Stimulated activated CD8-positive, alpha-beta memory T cell treated with anti-CD3 and anti-CD28 coated beads, Interleukin-12 subunit alpha, Interleukin-12 subunit beta, amount 100 ng/mL, for 24 hours (primary cell): ENCODE results near the gene HMCN1.

Experiments
- DNase-seq: peaks from one replicate; pipeline ENCODE4 v3.0.0-alpha.2; 2020; ENCODE audit errors: extremely low read depth

HMCN1 gene

GRCh38 chr1:185804608-185805007, 70.4 kb downstream of the HMCN1 start:
- DNase-seq: no peak

- no peak for DNase-seq
These were observed 73.1 kb downstream of the HMCN1 start for GRCh38 chr1:185807275-185807674.

- no peak for DNase-seq
These were observed 74.4 kb downstream of the HMCN1 start for GRCh38 chr1:185808631-185809030.

- DNase-seq: no peak
These were observed 77.0 kb downstream of the HMCN1 start for GRCh38 chr1:185811073-185811709.

GRCh38 chr1:185812934-185813333, 78.7 kb downstream of the HMCN1 start:
- DNase-seq: no peak

- DNase-seq: no peak
These were observed 79.3 kb downstream of the HMCN1 start for GRCh38 chr1:185813401-185813979.

- DNase-seq: no peak
These were observed 82.3 kb downstream of the HMCN1 start for GRCh38 chr1:185816460-185816859.

GRCh38 chr1:185819798-185820197, 85.6 kb downstream of the HMCN1 start:
- no peak for DNase-seq

GRCh38 chr1:185821612-185822385, 87.6 kb downstream of the HMCN1 start:
- DNase-seq: no peak

GRCh38 chr1:185823467-185823866, 89.3 kb downstream of the HMCN1 start:
- no peak for DNase-seq

GRCh38 chr1:185824106-185824505, 89.9 kb downstream of the HMCN1 start:
- DNase-seq: no peak

- no peak for DNase-seq
These were observed 91.4 kb downstream of the HMCN1 start for GRCh38 chr1:185825556-185825955.

GRCh38 chr1:185834371-185834905, 100.2 kb downstream of the HMCN1 start:
- DNase-seq: no peak

- no peak for DNase-seq
These were observed 101.0 kb downstream of the HMCN1 start for GRCh38 chr1:185835191-185835590.

GRCh38 chr1:185837711-185838110, 103.5 kb downstream of the HMCN1 start:
- DNase-seq: no peak

GRCh38 chr1:185838111-185838510, 103.9 kb downstream of the HMCN1 start:
- no peak for DNase-seq

GRCh38 chr1:185840880-185841279, 106.7 kb downstream of the HMCN1 start:
- no peak for DNase-seq

- DNase-seq: no peak
These were observed 109.2 kb downstream of the HMCN1 start for GRCh38 chr1:185843297-185843869.

GRCh38 chr1:185843986-185844385, 109.8 kb downstream of the HMCN1 start:
- DNase-seq: no peak

- DNase-seq: no peak
These were observed 112.7 kb downstream of the HMCN1 start for GRCh38 chr1:185846672-185847444.

- no peak for DNase-seq
These were observed 114.8 kb downstream of the HMCN1 start for GRCh38 chr1:185849014-185849413.

- no peak for DNase-seq
These were observed 116.2 kb downstream of the HMCN1 start for GRCh38 chr1:185850366-185850765.
